Calu3 (cell line): ENCODE results near the gene ECHDC1. TPM values are rescaled to one million over a fixed set of nuclear protein-coding genes. Genes with fewer than 3 reads are reported as not detected.

ENCODE experiments used
- BruUV-seq: library from RNA; stranded (reverse); fragments of 400-500 nt; replicated peaks from 2 replicates; lab custom pipeline; 2021; lab: Mats Ljungman, UMichigan
- CTCF ChIA-PET: fragments of 300-600 bp; sonication (Branson Sonifier 250); formaldehyde crosslinking; loops from one replicate; lab custom pipeline; 2022; ENCODE audit warnings: antibody characterized with exemption; lab: Charles Lee
- DNase-seq: peaks from one replicate; pipeline ENCODE4 v3.0.0; 2022
- H3K27ac Mint-ChIP-seq: one replicate; pipeline ENCODE4 v1.8.0; 2022; ENCODE audit warnings: mixed read lengths; ENCODE audit not compliant: unreplicated experiment
- H3K27me3 Mint-ChIP-seq: one replicate; pipeline ENCODE4 v1.8.0; 2022; ENCODE audit warnings: mixed read lengths; ENCODE audit not compliant: unreplicated experiment
- H3K36me3 Mint-ChIP-seq: one replicate; pipeline ENCODE4 v1.8.0; 2022; ENCODE audit warnings: mild to moderate bottlenecking, moderate library complexity, mixed read lengths; ENCODE audit not compliant: insufficient read depth, unreplicated experiment
- H3K4me1 Mint-ChIP-seq: one replicate; pipeline ENCODE4 v1.8.0; 2022; ENCODE audit warnings: mild to moderate bottlenecking, low read depth, mixed read lengths; ENCODE audit not compliant: unreplicated experiment
- H3K4me3 Mint-ChIP-seq: one replicate; pipeline ENCODE4 v1.8.0; 2022; ENCODE audit warnings: mild to moderate bottlenecking, low read depth, moderate library complexity, mixed read lengths; ENCODE audit not compliant: unreplicated experiment
- H3K9me3 Mint-ChIP-seq: one replicate; pipeline ENCODE4 v1.8.0; 2022; ENCODE audit warnings: low read depth, mixed read lengths; ENCODE audit not compliant: unreplicated experiment
- intact Hi-C: fragments of 100-400 bp; cut with micrococcal nuclease; formaldehyde crosslinking; loops from one replicate; pipeline ENCODE4 v1.10.0; 2022; ENCODE audit not compliant: unreplicated experiment
- total RNA-seq: library from RNA; stranded (reverse); gene quantifications from 2 replicates; pipeline ENCODE4 v1.2.3, GENCODE V29; 2022
- TF ChIP-seq, protein P1 (sequence below): fragments of 200-600 bp; IDR thresholded peaks from one replicate; pipeline ENCODE4 v1.8.0; 2022; ENCODE audit warnings: antibody characterized with exemption; ENCODE audit not compliant: unreplicated experiment

The ECHDC1 gene
- total RNA-seq, 1 experiment from 2014 or later, result 42.5 TPM

DNA sequence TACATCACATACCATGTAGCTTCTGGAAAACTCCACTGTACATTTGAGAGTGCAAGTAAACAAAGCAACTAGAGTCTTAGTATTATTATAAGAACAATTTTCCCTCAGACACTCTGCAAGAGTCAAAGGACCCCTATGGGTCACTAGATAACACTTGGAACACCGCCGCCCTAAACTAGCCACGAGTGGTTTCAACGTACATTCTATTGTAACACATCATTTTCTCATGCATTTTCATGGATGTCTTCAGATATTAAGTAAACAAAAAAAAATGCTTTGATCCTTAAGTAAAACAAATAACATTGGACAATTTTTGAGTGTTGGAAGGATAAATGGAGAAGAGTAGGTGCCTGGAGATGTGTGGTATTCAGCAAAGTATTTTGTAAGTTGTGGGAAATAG lies 79.9 kb downstream of the ECHDC1 start:
- BruUV-seq, result no TSS peak
- TF ChIP-seq, protein P1, sequence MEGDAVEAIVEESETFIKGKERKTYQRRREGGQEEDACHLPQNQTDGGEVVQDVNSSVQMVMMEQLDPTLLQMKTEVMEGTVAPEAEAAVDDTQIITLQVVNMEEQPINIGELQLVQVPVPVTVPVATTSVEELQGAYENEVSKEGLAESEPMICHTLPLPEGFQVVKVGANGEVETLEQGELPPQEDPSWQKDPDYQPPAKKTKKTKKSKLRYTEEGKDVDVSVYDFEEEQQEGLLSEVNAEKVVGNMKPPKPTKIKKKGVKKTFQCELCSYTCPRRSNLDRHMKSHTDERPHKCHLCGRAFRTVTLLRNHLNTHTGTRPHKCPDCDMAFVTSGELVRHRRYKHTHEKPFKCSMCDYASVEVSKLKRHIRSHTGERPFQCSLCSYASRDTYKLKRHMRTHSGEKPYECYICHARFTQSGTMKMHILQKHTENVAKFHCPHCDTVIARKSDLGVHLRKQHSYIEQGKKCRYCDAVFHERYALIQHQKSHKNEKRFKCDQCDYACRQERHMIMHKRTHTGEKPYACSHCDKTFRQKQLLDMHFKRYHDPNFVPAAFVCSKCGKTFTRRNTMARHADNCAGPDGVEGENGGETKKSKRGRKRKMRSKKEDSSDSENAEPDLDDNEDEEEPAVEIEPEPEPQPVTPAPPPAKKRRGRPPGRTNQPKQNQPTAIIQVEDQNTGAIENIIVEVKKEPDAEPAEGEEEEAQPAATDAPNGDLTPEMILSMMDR, result no peak
- no peaks in the 10 kb centered on the region for H3K27me3 Mint-ChIP-seq
- CTCF ChIA-PET, result no interaction called here
- H3K36me3 Mint-ChIP-seq, result peaks cover 23% of the 10 kb centered on the region
- H3K27ac Mint-ChIP-seq, result no peak overlapping the region
- intact Hi-C loops, result no loop called here
- H3K4me3 Mint-ChIP-seq, result no peak overlapping the region
- DNase-seq, result no peak
- H3K4me1 Mint-ChIP-seq, result no peaks in the 10 kb centered on the region
- no peaks in the 10 kb centered on the region for H3K9me3 Mint-ChIP-seq

DNA sequence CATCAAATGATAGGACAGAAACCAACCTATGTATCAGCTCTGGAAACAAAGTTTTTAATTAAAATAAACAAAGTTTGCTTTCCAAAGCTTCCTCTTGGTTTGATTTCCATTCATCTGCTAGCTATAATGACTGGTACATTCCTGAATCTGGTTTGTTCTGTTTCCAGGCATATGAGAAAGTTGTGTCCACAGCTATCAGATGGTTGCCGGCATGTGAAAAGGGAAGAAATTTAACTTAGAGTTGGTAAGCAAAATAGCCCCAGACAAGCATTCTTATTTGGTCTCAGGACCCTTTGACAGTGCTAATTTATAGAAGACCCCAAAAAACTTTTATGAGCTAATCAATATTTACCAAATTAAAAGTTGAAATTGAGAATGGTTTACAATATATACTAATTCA lies 80.5 kb downstream of the ECHDC1 start:
- Mint-ChIP-seq H3K4me3 (no peak overlapping the region), H3K4me1 (no peaks in the 10 kb centered on the region), H3K27ac (no peak overlapping the region), H3K27me3 (no peaks in the 10 kb centered on the region), H3K9me3 (no peaks in the 10 kb centered on the region), H3K36me3 (peaks cover 18% of the 10 kb centered on the region)
- no peak for DNase-seq
- no TSS peak for BruUV-seq
- CTCF ChIA-PET, result interaction anchor here (0.7 kb wide), 1 partner anchor 1202 kb away, joined by 5 read pairs; no protein-coding TSS in a partner anchor
- TF ChIP-seq, protein P1, result no peak
- intact Hi-C loops, result no loop called here

DNA sequence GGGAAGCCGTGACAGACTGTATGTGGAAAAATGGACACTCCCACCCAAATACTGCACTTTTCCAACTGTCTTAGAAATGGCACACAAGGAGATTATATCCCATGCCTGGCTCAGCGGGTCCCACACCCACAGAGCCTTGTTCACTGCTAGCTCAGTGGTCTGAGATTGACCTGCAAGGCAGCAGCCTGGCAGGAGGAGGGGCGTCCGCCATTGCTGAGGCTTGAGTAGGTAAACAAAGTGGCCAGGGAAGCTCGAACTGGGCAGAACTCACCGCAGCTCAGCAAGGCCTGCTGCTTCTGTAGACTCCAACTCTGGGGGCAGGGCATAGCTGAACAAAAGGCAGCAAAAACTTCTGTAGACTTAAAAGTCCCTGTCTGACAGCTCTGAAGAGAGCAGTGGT lies 88.1 kb downstream of the ECHDC1 start:
- H3K27ac Mint-ChIP-seq, result no peak overlapping the region
- CTCF ChIA-PET, result no interaction called here
- no peak for DNase-seq
- intact Hi-C loops, result no loop called here
- no peaks in the 10 kb centered on the region for H3K9me3 Mint-ChIP-seq
- no TSS peak for BruUV-seq
- no peaks in the 10 kb centered on the region for H3K36me3 Mint-ChIP-seq
- no peaks in the 10 kb centered on the region for H3K27me3 Mint-ChIP-seq
- no peak overlapping the region for H3K4me3 Mint-ChIP-seq
- H3K4me1 Mint-ChIP-seq, result no peaks in the 10 kb centered on the region
- TF ChIP-seq, protein P1, result no peak

DNA sequence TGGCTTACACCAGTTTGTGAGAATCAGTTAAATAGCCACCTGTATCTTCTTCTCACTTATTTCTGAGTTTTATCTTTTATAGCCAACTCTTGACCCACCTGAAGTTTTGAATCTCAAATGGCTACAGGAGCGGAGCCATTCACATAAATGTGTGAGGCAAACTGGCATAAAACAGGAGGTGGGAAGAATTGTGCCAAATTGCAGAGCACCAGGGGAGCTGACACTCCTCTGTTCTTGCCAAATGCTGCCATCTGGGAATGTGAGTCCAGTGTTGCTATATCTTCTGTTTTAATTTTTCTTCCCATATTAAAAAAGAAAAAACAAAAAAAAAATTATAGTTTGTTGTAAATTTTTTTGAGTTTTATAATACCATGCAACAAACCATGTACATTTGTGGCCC lies 93.8 kb downstream of the ECHDC1 start:
- Mint-ChIP-seq H3K27me3 (no peaks in the 10 kb centered on the region), H3K4me3 (no peak overlapping the region), H3K4me1 (no peaks in the 10 kb centered on the region), H3K36me3 (no peaks in the 10 kb centered on the region), H3K9me3 (no peaks in the 10 kb centered on the region), H3K27ac (no peak overlapping the region)
- no TSS peak for BruUV-seq
- CTCF ChIA-PET, result no interaction called here
- no peak for DNase-seq
- TF ChIP-seq, protein P1, result no peak
- intact Hi-C loops, result no loop called here
